HG02610 (cell line): ENCODE measurements around the gene CYP4F3.
"Not testable (repeated sequence)": the region's sequence is repeated elsewhere in the genome, so short reads cannot be mapped to it uniquely, and the experiment has no call there.

ENCODE experiments used
- ATAC-seq: cut with Tn5 transposase; IDR thresholded peaks from one replicate; pipeline ENCODE4 v1.9.1; 2021; ENCODE audit warnings: mild to moderate bottlenecking, moderate library complexity; ENCODE audit not compliant: unreplicated experiment

The CYP4F3 gene, protein sequence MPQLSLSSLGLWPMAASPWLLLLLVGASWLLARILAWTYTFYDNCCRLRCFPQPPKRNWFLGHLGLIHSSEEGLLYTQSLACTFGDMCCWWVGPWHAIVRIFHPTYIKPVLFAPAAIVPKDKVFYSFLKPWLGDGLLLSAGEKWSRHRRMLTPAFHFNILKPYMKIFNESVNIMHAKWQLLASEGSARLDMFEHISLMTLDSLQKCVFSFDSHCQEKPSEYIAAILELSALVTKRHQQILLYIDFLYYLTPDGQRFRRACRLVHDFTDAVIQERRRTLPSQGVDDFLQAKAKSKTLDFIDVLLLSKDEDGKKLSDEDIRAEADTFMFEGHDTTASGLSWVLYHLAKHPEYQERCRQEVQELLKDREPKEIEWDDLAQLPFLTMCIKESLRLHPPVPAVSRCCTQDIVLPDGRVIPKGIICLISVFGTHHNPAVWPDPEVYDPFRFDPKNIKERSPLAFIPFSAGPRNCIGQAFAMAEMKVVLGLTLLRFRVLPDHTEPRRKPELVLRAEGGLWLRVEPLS

GRCh38 chr19:15640294-15640903 is at the start of gene CYP4F3:
Gene CYP4F3, plus strand, starts transcription at chr19:15640897. Its CDS starts 519 bp downstream, at chr19:15641416.
- ATAC-seq, result no peak

DNA sequence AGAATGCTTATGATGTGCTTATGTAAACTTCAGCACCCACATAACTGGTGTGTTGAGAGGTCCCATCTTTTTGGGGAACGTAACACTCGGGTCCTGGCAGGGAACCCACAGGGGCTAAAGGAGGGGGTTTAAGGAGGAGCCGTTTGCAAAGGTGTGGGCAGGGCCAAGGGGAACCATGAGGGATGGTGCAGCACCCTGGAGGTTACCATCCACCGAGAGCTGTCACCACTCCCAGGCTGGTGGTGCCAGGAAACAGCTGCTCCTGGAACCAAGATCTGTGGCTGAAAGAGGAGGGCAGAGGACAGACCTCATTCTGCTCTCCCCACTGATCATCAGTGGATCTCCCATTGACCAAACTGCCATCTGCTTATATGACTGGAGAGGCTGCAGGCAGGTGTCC is 48.9 kb upstream of the CYP4F3 start:
- no peak for ATAC-seq

- ATAC-seq, result not testable (repeated sequence)
Observed at GRCh38 chr19:15592506-15592905, 48.2 kb upstream of the CYP4F3 start.

DNA sequence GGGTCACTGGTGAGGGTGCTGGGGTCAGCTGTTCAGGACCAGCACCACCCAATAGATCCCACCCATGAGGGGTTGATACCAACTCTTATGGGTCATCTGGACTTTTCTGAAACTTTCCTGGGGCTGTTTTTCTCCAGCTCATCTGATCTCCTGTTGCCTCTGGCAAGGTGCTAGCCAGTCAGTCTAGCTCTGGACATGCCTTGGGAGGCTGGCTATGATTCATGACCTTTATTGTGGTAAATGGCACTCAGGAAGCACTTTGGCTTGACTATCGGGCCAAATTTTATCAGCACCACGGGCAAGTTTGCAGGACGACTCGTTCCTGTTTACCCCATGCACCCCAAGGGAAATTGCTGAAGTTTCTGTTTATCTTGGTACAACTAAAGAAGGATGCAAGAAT is 46.9 kb upstream of the CYP4F3 start:
- not testable (repeated sequence) for ATAC-seq

- ATAC-seq, result no peak
Observed at GRCh38 chr19:15595069-15595468, 45.6 kb upstream of the CYP4F3 start.

GRCh38 chr19:15607978-15608925 is 32.4 kb upstream of the CYP4F3 start:
- not testable (repeated sequence) for ATAC-seq

GRCh38 chr19:15609261-15609660 is 31.4 kb upstream of the CYP4F3 start:
- ATAC-seq, result no peak

DNA sequence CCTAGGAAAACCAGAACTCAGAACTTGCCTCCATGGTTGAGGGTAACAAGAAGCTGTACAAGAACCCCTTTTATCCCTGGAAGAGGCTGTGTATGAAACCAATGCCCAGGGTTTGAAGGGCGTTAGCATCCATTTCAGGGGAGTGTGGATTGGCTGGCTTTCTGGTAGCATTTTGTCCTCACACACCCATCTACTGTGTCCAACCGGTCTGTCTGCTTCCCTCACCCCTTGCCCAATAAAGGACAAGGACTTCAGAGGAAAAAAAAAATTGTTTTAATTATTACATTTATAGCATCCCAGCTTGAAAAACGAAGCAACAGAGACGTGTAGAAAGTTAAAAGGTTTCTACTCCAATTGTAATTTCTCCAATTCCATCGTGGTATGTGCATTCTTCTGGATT is 28.4 kb upstream of the CYP4F3 start:
- ATAC-seq, result no peak

DNA sequence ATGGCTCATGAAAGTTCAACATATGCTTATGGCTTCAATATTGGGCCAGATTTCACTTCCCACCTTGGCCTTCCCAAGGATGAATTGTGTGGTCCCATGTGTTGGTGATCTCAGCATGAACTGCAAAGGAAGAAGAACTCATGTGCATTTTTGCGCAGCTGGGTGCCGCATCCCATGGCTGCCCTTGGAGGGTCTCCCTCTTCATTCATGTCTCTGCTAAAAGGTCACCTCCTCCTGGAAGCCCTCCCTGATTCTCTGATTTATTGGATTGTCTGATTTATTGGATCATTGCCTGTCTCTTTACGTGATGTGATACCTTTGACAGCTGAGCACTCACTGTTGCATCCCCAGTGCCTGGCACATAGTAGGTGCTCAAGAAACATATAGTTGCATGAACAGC is 27.4 kb upstream of the CYP4F3 start:
- ATAC-seq, result no peak

DNA sequence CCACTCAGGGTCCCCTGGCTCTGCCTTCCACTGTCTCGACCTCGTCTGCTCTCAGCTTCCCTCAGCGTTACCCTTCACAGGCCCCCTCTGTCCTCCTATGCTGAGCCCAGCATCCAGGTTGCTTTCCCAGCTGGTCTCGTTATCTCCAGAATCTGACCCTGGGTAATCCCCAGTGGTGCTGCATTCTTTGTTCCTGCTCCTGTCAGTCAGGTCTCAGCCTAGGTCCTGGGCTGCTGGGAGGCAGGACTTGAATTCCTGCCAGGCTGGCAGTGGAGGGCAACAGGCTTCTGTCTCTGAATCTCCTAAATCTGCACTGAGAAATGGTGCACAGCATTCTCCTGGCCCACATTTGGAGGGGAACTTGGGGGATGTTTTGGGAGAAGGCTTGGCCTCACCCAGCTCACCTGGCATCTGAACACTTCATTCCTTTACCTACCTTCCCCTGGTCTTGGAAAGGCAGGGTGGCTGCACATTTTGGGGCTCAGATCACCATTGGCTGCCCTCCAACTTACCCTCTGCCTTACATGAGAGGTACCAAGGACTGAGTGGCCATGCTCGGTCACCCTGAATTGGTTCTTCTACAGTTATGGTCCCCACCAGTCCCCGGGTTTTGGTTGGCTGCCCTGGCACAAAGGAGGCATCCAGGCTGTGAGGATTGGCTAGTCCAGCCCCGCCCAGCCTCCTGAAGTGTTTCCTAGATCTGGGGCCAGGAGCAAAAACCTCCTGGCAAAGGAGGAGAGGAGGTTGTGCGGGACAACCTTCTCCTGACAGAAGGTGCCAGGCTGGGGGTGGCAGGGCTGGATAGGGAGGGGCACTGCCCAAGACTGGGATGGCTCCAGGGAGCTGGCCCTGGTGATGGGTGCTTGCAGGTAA is 26.0 kb upstream of the CYP4F3 start, which contains the start of gene CYP4F8:
TSS of gene CYP4F8 (plus strand) at position 712 of the 873 bp plus-strand sequence. CDS start 399 bp downstream, outside the sequence.
- no peak for ATAC-seq

GRCh38 chr19:15615526-15615925 is 25.2 kb upstream of the CYP4F3 start:
- no peak for ATAC-seq

- no peak for ATAC-seq
Observed at GRCh38 chr19:15616183-15616582, 24.5 kb upstream of the CYP4F3 start.

GRCh38 chr19:15616627-15617270 is 23.9 kb upstream of the CYP4F3 start:
- ATAC-seq, result no peak

DNA sequence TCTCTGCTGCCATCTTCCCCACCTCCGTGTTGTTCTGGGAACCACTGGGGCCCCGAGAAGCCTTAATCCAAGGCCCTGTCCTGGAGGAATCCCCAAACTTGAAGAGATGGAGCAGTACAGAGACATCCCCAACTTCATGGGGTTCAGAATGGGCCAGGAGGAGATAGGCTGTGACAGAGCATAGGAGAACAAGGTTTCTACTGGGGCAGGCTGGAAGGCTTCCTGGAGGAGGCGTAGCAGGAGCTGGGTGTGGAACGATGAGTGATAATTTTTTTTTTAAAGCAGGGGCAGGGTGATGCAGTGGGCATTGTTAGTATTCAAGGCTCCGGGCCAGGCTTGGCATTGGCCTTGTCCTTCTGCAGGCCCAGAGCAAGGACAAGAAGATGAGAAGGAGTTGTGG is 22.4 kb upstream of the CYP4F3 start:
- no peak for ATAC-seq

GRCh38 chr19:15621801-15622200 is 18.9 kb upstream of the CYP4F3 start:
- no peak for ATAC-seq

DNA sequence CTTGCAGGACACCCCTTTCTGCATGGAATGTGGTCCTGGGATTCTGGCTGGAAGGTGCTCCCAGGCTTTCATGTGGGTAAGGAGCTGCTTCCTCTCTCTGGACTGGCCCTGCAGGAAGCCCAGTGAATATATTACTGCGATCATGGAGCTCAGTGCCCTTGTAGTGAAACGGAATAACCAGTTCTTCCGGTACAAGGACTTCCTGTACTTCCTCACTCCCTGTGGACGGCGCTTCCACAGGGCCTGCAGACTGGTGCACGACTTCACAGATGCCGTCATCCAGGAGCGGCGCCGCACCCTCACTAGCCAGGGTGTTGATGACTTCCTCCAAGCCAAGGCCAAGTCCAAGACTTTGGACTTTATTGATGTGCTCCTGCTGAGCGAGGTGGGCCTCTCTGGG is 17.7 kb upstream of the CYP4F3 start:
- no peak for ATAC-seq

DNA sequence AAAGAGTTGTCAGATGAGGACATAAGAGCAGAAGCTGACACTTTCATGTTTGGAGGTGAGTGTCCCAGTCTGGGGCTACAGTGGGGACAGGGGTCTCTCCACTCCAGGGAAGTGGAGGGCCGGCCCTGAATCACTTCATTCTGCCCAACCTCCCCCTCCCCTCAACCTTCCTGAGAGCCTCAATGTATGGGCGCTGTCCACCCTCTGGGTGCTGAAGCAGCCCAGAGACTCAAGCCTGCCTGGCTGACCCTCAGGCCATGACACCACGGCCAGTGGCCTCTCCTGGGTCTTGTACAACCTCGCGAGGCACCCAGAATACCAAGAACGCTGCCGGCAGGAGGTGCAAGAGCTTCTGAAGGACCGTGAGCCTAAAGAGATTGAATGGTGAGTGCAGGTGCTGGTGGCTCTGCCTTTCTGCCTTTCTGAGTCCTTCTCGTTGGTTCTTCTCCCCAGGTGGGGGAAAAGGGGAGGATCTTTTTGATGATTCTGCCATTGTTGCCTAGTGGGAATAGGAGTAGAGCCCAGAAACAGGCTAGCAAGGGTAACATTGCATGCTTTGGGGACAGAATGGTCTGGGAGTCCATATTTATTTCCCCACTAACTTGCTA is 16.9 kb upstream of the CYP4F3 start:
- no peak for ATAC-seq

- no peak for ATAC-seq
Observed at GRCh38 chr19:15628236-15629002, 12.3 kb upstream of the CYP4F3 start.
